Measurements from ENCODE around the gene OR2J2.

DNA sequence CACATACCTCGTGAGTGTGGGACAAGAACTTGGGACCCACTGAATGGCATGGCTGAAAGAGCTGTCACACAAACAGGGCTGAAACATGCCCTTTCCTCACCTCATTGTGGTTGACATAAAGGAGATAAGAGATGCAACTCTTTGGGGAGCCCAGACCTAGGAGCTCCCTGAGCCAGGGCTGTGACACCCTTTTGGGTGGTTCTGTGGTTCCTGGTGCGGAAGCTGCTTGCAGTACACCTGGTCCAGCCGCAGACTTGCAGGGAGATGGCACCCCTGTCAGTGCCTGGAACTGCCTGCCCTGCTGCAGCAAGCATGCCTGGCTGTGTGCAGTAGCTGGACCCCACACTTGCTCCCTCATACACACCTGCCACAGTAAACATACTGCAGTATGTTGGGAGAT, 31.3 kb downstream of the OR2J2 start:
- no peak for TF ChIP-seq EZH2 (IDR thresholded peaks at IDR 0.05; ENCODE audit: low read length)
- no peak for TF ChIP-seq CTCF (optimal IDR thresholded peaks at IDR 0.05 in 1 of 3, IDR thresholded peaks at IDR 0.05 in 1 of 3, conservative IDR thresholded peaks at IDR 0.05 in 1 of 3; ENCODE audit: extremely low read depth in 1 of 3, insufficient read depth in 2 of 3, low read length in 3 of 3)
